ENCODE results near the gene CTRB2.

Gene CTRB2

DNA sequence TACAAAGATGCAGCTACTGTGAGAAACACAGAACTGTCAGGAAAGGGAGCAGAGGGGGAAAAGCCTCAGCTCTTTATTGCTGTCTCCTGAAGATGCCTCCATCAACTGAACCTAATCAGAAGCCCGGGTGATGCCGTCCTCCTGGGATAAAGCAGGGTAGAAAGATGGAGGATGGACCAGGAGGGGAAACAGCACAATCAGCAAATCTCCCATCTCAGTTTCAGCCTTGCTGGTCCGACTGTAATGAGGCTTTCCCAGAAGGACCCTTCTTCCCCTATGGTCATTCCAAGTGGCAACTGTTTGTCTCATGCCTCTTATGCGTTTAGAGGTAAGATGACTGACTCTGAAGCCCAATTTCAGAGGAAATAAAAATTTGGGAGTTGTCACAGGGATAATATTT lies 34.4 kb downstream of the CTRB2 start:
- TF ChIP-seq POLR2A (IDR thresholded peaks at IDR 0.05; ENCODE audit: low read depth, low read length) = no peak
- TF ChIP-seq TAF1 (IDR thresholded peaks at IDR 0.05; ENCODE audit: borderline replicate concordance, low read depth, low read length) = no peak
- no peak for TF ChIP-seq POLR2AphosphoS5 (IDR thresholded peaks at IDR 0.05; ENCODE audit: low read depth, low read length)
- FAIRE-seq (no peak), DNase-seq (ENCODE audit: insufficient read length) (no peak)

- DNase-seq (ENCODE audit: insufficient read length) = no peak
- FAIRE-seq = no peak
- no peak for TF ChIP-seq TAF1 (IDR thresholded peaks at IDR 0.05; ENCODE audit: borderline replicate concordance, low read depth, low read length)
- TF ChIP-seq POLR2AphosphoS5 (IDR thresholded peaks at IDR 0.05; ENCODE audit: low read depth, low read length) = no peak
- no peak for TF ChIP-seq POLR2A (IDR thresholded peaks at IDR 0.05; ENCODE audit: low read depth, low read length)
These were observed 37.0 kb downstream of the CTRB2 start for GRCh38 chr16:75169899-75170405.

- DNase-seq (ENCODE audit: insufficient read length) (no peak), FAIRE-seq (no peak)
- TF ChIP-seq TAF1 (IDR thresholded peaks at IDR 0.05; ENCODE audit: borderline replicate concordance, low read depth, low read length) (no peak), POLR2A (IDR thresholded peaks at IDR 0.05; ENCODE audit: low read depth, low read length) (no peak), POLR2AphosphoS5 (IDR thresholded peaks at IDR 0.05; ENCODE audit: low read depth, low read length) (no peak)
These were observed 46.6 kb downstream of the CTRB2 start for GRCh38 chr16:75160386-75160785.
